Endothelial cell of umbilical vein (primary cell): ENCODE measurements around the gene SAMMSON.

Source experiments
- CTCF ChIP-seq, 2 donors: IDR thresholded peaks; 1 replicate in 1 of 2; 2 replicates in 1 of 2; pipeline ENCODE4 v1.5.1; 2011; ENCODE audit warnings: low read length in 2 of 2, mild to moderate bottlenecking in 2 of 2, moderate library complexity in 2 of 2, control low read depth in 1 of 2, inconsistent platforms in 1 of 2, low read depth in 1 of 2; ENCODE audit not compliant: insufficient read depth in 1 of 2; ENCODE audit errors: extremely low read depth in 1 of 2
- EZH2 ChIP-seq: IDR thresholded peaks from 2 replicates; pipeline ENCODE4 v1.6.1; 2012; ENCODE audit warnings: borderline replicate concordance, low read depth, mild to moderate bottlenecking, moderate library complexity, low read length, inconsistent platforms; ENCODE audit not compliant: severe bottlenecking

DNA sequence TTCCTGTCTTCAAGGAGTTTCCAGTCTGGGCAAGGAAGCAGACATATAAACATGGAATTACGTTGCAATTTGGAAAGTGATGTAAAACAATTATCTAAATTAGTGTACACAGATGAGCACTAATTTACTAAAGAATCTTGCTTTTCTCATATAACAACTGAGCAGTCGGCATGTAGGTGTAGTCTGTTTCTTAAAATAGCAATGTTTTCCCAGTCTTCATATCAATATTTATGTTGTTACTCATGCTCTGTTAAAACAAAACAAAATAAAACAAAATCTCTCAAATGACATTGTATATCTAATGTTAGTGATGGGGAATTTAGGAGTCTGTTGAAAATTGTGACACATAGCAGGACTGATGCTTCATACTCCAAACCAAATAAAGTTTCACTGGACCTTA is 75.6 kb downstream of the SAMMSON start:
- TF ChIP-seq CTCF (IDR thresholded peaks at IDR 0.05; ENCODE audit: extremely low read depth in 1 of 2, insufficient read depth in 1 of 2, low read depth in 1 of 2, low read length in 2 of 2) (no peak), EZH2 (no peak)
